HepG2 (cell line): ENCODE measurements around the gene PRKAR1B. TPM values are rescaled to one million over a fixed set of nuclear protein-coding genes. Genes with fewer than 3 reads are reported as not detected.
A peak's percentile ranks its signal among the peaks of the same experiment; 100 is the strongest.

Source experiments
- AGO2 ChIP-seq: fragments of 200-400 bp; formaldehyde crosslinking; optimal IDR thresholded peaks from 2 replicates; pipeline ENCODE3; 2017; ENCODE audit warnings: mild to moderate bottlenecking, low read depth, low read length, moderate library complexity
- ATF7-NPFF ChIP-seq: sonication (generic); formaldehyde crosslinking; IDR thresholded peaks from 2 replicates; pipeline ENCODE4 v1.8.1; 2023; ENCODE audit warnings: mild to moderate bottlenecking, low read depth, missing genetic modification reagents, moderate library complexity
- DMTF1 ChIP-seq: sonication (generic); formaldehyde crosslinking; IDR thresholded peaks from 2 replicates; pipeline ENCODE4 v1.4.0; 2020; ENCODE audit warnings: mild to moderate bottlenecking, missing genetic modification reagents
- FOXA1 ChIP-seq, 2 experiments: fragments of 450-650 bp in 1 of 2; sonication (generic) in 1 of 2; formaldehyde crosslinking in 1 of 2; IDR thresholded peaks; 2 replicates each; pipeline versions ENCODE4 v1.4.0 to v1.6.1; 2016 to 2020; ENCODE audit warnings: missing genetic modification reagents in 1 of 2
- HNF1A ChIP-seq, 2 experiments: sonication (generic) in 1 of 2; formaldehyde crosslinking in 1 of 2; IDR thresholded peaks; 2 replicates each; pipeline versions ENCODE4 v1.4.0 to v1.6.1; 2016 to 2020; ENCODE audit warnings: borderline replicate concordance in 1 of 2, low read depth in 1 of 2, mild to moderate bottlenecking in 1 of 2, missing genetic modification reagents in 1 of 2
- MTF2 ChIP-seq: sonication (generic); formaldehyde crosslinking; IDR thresholded peaks from 2 replicates; pipeline ENCODE4 v1.5.0; 2020; ENCODE audit warnings: missing genetic modification reagents, borderline replicate concordance
- PATZ1 ChIP-seq: sonication (generic); formaldehyde crosslinking; IDR thresholded peaks from 2 replicates; pipeline ENCODE4 v1.4.0; 2020; ENCODE audit warnings: missing genetic modification reagents
- PAX8 ChIP-seq: sonication (generic); formaldehyde crosslinking; IDR thresholded peaks from 2 replicates; pipeline ENCODE4 v1.8.0; 2022; ENCODE audit warnings: mild to moderate bottlenecking, missing genetic modification reagents, borderline replicate concordance
- TFAP4 ChIP-seq: sonication (generic); IDR thresholded peaks from 2 replicates; pipeline ENCODE4 v1.6.1; 2016; ENCODE audit warnings: low read depth, borderline replicate concordance
- ZBTB33 ChIP-seq: sonication (generic); formaldehyde crosslinking; IDR thresholded peaks from 2 replicates; pipeline ENCODE4 v1.4.0; 2020; ENCODE audit warnings: missing genetic modification reagents
- ZNF33B ChIP-seq: sonication (generic); formaldehyde crosslinking; IDR thresholded peaks from 2 replicates; pipeline ENCODE4 v1.5.1; 2020; ENCODE audit warnings: mild to moderate bottlenecking, missing genetic modification reagents
- ZNF605 ChIP-seq: sonication (generic); formaldehyde crosslinking; IDR thresholded peaks from 2 replicates; pipeline ENCODE4 v1.8.0; 2022; ENCODE audit warnings: mild to moderate bottlenecking, missing genetic modification reagents
- ZNF607 ChIP-seq: sonication (generic); formaldehyde crosslinking; IDR thresholded peaks from 2 replicates; pipeline ENCODE4 v1.5.1; 2020; ENCODE audit warnings: missing genetic modification reagents, mild to moderate bottlenecking, borderline replicate concordance
- ZNF784 ChIP-seq: sonication (generic); formaldehyde crosslinking; IDR thresholded peaks from 2 replicates; pipeline ENCODE4 v1.5.1; 2020; ENCODE audit warnings: missing genetic modification reagents, mild to moderate bottlenecking, borderline replicate concordance
- polyA plus RNA-seq, 8 experiments: library from polyadenylated mRNA; depleted of rRNA in 3 of 8; stranded (reverse) in 7 of 8; unstranded in 1 of 8; fragments of >200 nt; fragmentation: Illumina TruSeq in 4 of 8; extraction: Trizol in 4 of 8; gene quantifications; 2 replicates each; pipeline versions ENCODE4 v1.2.1 to v1.2.3, GENCODE V29; 2011 to 2016; ENCODE audit warnings: low read depth in 4 of 8, missing spikeins in 1 of 8, mixed read lengths in 1 of 8; ENCODE audit not compliant: insufficient read depth in 1 of 8
- total RNA-seq, 5 experiments: library from RNA; depleted of rRNA; stranded (reverse); fragments of >200 nt; fragmentation: Illumina TruSeq; extraction: Trizol; gene quantifications; 2 replicates each; pipeline ENCODE4 v1.2.3, GENCODE V29; 2016; ENCODE audit warnings: low read depth in 1 of 5

Gene PRKAR1B
- total and polyA plus RNA-seq, 2 of the 13 experiments (the other 11 are each of a cell fraction or from before 2014, with no cell fraction given) = 7.9 to 28.2 TPM

- TF ChIP-seq HNF1A (IDR thresholded peaks at IDR 0.05; ENCODE audit: low read depth) (peak; percentile 82), HNF1A (CRISPR knock-in tag; IDR thresholded peaks at IDR 0.05; ENCODE audit: borderline replicate concordance) (peak; percentile 82), PATZ1 (peak; percentile 23; the same call in 1 of the 2 replicates), ZNF784 (CRISPR knock-in tag) (no peak), FOXA1 (IDR thresholded peaks at IDR 0.05) (no peak), FOXA1 (CRISPR knock-in tag; IDR thresholded peaks at IDR 0.05) (peak; percentile 34; the same call in 1 of the 2 replicates), ATF7-NPFF (CRISPR knock-in tag) (0 out of 2 replicates have a peak, but pooled peaks have one; percentile 6), DMTF1 (CRISPR knock-in tag) (no peak), PAX8 (CRISPR knock-in tag) (0 out of 2 replicates have a peak, but pooled peaks have one; percentile 7), AGO2 (peak; percentile 52), ZNF605 (CRISPR knock-in tag) (0 out of 2 replicates have a peak, but pooled peaks have one; percentile 6), ZBTB33 (CRISPR knock-in tag) (0 out of 2 replicates have a peak, but pooled peaks have one; percentile 57), MTF2 (CRISPR knock-in tag) (no peak), TFAP4 (peak; percentile 68), ZNF607 (no peak), ZNF33B (CRISPR knock-in tag) (no peak)
Observed at GRCh38 chr7:553636-554111, 173.4 kb downstream of the PRKAR1B start (continued).
